Hematopoietic multipotent progenitor cell treated with erythropoietin and hydrocortisone succinate and interleukin-3 and kit ligand, for 6 days (in vitro differentiated cells): ENCODE data around the gene CLASRP.
A peak's percentile ranks its signal among the peaks of the same experiment; 100 is the strongest.

Experiments used
- DNase-seq: peaks from one replicate; pipeline ENCODE4 v3.0.0-alpha.2; 2015

The CLASRP gene

GRCh38 chr19:45021971-45022370 lies 16.9 kb upstream of the CLASRP start:
- DNase-seq = no peak

- no peak for DNase-seq
Observed at GRCh38 chr19:45023048-45023447, 15.8 kb upstream of the CLASRP start.

- no peak for DNase-seq
Observed at GRCh38 chr19:45025264-45025663, 13.6 kb upstream of the CLASRP start.

GRCh38 chr19:45027371-45027770 lies 11.5 kb upstream of the CLASRP start:
- DNase-seq = no peak

- no peak for DNase-seq
Observed at GRCh38 chr19:45030825-45031224, 8.0 kb upstream of the CLASRP start.

GRCh38 chr19:45032421-45032820 lies 6.4 kb upstream of the CLASRP start:
- DNase-seq = no peak

GRCh38 chr19:45035755-45036154 lies 3.1 kb upstream of the CLASRP start:
- no peak for DNase-seq

GRCh38 chr19:45037393-45038169 lies 1.3 kb upstream of the CLASRP start:
- DNase-seq = no peak

GRCh38 chr19:45040059-45040771 lies 1.4 kb downstream of the CLASRP start:
- DNase-seq = peak; percentile 47

- no peak for DNase-seq
Observed at GRCh38 chr19:45041125-45041524, 2.3 kb downstream of the CLASRP start.

- DNase-seq = no peak
Observed at GRCh38 chr19:45045671-45046353, 7.0 kb downstream of the CLASRP start.

- DNase-seq = no peak
Observed at GRCh38 chr19:45046355-45046754, 7.5 kb downstream of the CLASRP start.

GRCh38 chr19:45047188-45047797 lies 8.4 kb downstream of the CLASRP start:
- DNase-seq = peak; percentile 57

GRCh38 chr19:45049073-45049736 lies 10.4 kb downstream of the CLASRP start:
- no peak for DNase-seq

- DNase-seq = no peak
Observed at GRCh38 chr19:45050036-45050435, 11.2 kb downstream of the CLASRP start.

GRCh38 chr19:45051929-45052579 lies 13.2 kb downstream of the CLASRP start:
- no peak for DNase-seq

GRCh38 chr19:45056831-45057230 lies 18.0 kb downstream of the CLASRP start:
- no peak for DNase-seq

GRCh38 chr19:45057444-45057843 lies 18.6 kb downstream of the CLASRP start:
- DNase-seq = no peak

- DNase-seq = peak; percentile 16
Observed at GRCh38 chr19:45058622-45059159, 19.8 kb downstream of the CLASRP start.

GRCh38 chr19:45059258-45059965 lies 20.6 kb downstream of the CLASRP start:
- peak; percentile 94 for DNase-seq

GRCh38 chr19:45061965-45062364 lies 23.1 kb downstream of the CLASRP start:
- DNase-seq = no peak
